GM19397 (cell line): ENCODE measurements around the gene RHBDD3.

Experiments
- ATAC-seq: cut with Tn5 transposase; IDR thresholded peaks from one replicate; pipeline ENCODE4 v1.9.1; 2021; ENCODE audit warnings: mild to moderate bottlenecking, moderate library complexity; ENCODE audit not compliant: unreplicated experiment

The RHBDD3 gene

GRCh38 chr22:29270475-29271271, 2.9 kb upstream of the RHBDD3 start:
- ATAC-seq, result no peak

- ATAC-seq, result no peak
Observed at GRCh38 chr22:29269731-29270474, 2.1 kb upstream of the RHBDD3 start.

GRCh38 chr22:29269230-29269604, 1.4 kb upstream of the RHBDD3 start:
- ATAC-seq, result no peak

GRCh38 chr22:29268511-29269229, 889 bp upstream of the RHBDD3 start:
- peak; percentile 25 for ATAC-seq

GRCh38 chr22:29267462-29267857, 321 bp downstream of the RHBDD3 start:
- ATAC-seq, result no peak

GRCh38 chr22:29266564-29267461, 968 bp downstream of the RHBDD3 start:
- no peak for ATAC-seq

GRCh38 chr22:29265929-29266328, 1.9 kb downstream of the RHBDD3 start:
- ATAC-seq, result no peak

GRCh38 chr22:29265305-29265704, 2.5 kb downstream of the RHBDD3 start:
- no peak for ATAC-seq

GRCh38 chr22:29263791-29264276, 3.9 kb downstream of the RHBDD3 start:
- no peak for ATAC-seq

GRCh38 chr22:29260601-29261315, 7.0 kb downstream of the RHBDD3 start:
- no peak for ATAC-seq

- no peak for ATAC-seq
Observed at GRCh38 chr22:29260031-29260560, 7.7 kb downstream of the RHBDD3 start.

GRCh38 chr22:29259253-29259899, 8.4 kb downstream of the RHBDD3 start:
- ATAC-seq, result no peak

GRCh38 chr22:29258407-29259252, 9.2 kb downstream of the RHBDD3 start:
- ATAC-seq, result no peak

GRCh38 chr22:29257751-29258181, 10.0 kb downstream of the RHBDD3 start:
- ATAC-seq, result no peak

GRCh38 chr22:29256606-29257325, 11.0 kb downstream of the RHBDD3 start:
- ATAC-seq, result no peak

- ATAC-seq, result no peak
Observed at GRCh38 chr22:29255064-29255621, 12.6 kb downstream of the RHBDD3 start.

- no peak for ATAC-seq
Observed at GRCh38 chr22:29254286-29254660, 13.5 kb downstream of the RHBDD3 start.
